Stimulated activated CD8-positive, alpha-beta memory T cell treated with anti-CD3 and anti-CD28 coated beads, Interleukin-2, amount 100 ng/mL, for 48 hours (primary cell): ENCODE data around the gene CD81.

ENCODE experiments used
- DNase-seq, 2 donors: peaks; one replicate each; pipeline ENCODE4 v3.0.0-alpha.2; 2020; ENCODE audit warnings: low read depth in 2 of 2

Gene CD81

GRCh38 chr11:2375964-2376551 is 1.1 kb upstream of the CD81 start:
- no peak for DNase-seq

- DNase-seq, result no peak
These were observed 667 bp downstream of the CD81 start for GRCh38 chr11:2377511-2378443.

- no peak for DNase-seq
These were observed 1.6 kb downstream of the CD81 start for GRCh38 chr11:2378527-2379210.

DNA sequence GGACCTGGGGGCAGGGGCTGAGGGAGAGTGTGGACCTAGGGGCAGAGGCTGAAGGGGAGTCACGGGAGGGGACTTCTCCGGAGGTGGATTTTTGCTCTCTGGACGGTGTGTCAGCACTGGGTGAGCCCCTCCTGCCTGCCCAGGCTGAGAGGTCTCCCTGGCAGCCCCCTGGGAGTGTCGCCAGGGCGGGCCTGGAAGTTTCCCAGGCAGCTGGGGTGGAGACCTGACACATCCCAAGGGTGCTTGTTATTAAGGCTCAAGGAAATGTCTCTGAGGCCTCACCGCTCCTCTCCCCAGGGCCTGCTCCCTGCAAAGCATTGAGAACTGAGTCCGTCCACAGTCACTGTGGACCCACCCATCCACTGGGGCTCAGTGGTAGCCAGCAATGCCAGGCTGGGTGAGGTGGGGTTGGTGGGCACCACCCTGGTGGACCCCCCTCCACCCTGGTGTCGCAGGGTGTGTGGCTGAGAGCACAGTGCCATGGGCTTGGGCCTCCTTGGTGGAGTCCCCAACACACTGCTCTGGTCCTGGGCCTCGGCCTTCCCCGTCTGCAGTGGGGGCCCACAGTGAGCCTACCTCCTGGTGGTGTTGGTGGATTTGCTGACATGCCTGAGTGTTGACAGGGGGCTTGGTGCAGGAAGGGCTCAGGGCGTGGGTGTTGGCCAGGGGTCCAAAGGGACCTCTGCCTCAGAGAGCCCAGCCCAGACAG is 2.5 kb downstream of the CD81 start:
- no peak for DNase-seq

DNA sequence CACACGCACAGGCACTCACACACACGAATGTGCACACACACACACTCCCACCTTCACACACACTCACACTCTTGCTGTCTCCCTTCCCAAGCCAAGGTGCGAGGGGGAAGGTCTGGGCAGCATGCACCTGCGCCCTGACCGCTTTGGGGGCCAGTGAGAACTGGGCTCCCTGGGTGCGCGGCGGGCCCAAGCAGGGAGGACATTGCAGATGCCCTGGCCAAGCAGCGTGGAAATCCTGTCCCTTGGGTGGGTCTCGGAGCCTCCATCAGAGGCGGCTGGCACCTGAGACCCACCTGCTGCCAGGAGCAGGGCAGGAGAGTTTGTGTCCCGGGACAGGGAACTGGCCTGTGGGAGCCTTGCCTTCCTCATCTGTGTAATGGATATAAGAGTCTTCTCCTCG is 3.3 kb downstream of the CD81 start:
- DNase-seq, result no peak

GRCh38 chr11:2380807-2381350 is 3.8 kb downstream of the CD81 start:
- no peak for DNase-seq

GRCh38 chr11:2381494-2382128 is 4.5 kb downstream of the CD81 start:
- no peak for DNase-seq

DNA sequence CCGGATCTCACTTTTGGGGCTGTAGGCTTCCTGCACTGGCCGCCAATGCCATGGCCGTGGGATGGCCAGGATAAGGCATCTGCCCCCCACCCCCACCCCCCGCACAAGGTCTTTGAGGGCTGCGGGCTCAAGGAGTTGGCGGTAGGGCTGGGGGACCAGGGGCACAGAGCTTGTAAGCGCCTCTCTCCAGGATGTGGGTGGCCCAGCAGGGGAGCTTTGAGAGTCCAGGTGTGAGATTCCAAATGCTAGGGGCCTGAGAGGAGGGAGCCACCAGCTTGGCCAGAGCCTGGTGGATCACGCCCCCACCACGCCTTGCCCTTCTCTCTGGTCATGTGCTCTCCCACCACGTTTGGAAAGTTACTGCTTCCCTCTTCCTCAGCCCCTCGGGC is 5.0 kb downstream of the CD81 start:
- DNase-seq, result no peak

DNA sequence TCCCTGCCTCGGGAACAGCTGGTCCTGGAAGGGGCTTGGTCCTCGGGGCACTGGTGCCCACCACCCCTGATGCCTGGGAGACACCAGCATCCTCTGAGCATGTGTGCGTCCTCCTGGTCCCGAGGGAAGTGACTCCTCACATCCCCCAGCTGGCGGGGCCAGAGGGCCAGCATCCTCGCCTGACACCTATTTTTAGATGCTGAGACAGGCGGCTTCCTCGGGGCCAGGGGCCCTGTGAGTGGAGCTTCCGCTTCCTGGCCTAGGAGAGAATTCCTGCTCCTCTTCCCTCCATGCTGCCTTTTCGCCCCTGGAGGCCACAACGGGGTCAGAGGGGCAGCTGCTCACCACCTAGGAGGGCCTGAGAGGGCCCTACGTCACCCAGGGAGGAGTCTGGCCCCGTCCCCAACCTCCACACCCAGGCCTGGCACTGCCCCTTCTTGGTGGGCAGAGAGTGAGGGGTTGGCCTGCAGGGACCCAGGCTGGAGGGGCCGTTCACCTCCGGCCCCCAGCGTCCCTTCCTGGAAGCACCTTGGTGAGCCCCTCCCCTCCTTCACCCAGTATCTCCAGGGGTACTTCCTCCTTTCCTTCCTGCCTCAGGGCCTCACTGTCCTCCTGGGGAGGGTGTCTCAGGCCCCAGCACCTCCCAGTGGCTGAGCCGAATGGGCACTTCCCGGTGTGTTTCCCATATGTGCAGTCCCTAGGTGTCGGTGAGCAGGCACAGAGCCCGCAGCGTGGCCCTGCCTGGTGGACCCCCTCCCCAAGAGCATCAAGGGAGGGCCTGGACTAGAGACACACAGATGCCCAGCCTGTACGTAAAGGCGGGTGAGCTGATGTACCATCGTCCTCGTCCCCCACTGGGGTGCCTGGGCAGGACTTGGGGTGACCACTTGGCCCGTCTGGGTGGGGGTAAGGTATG is 6.1 kb downstream of the CD81 start:
- DNase-seq, result no peak

GRCh38 chr11:2383852-2384804 is 7.0 kb downstream of the CD81 start:
- DNase-seq, result peak in 1 of 2 donors; percentile 29

DNA sequence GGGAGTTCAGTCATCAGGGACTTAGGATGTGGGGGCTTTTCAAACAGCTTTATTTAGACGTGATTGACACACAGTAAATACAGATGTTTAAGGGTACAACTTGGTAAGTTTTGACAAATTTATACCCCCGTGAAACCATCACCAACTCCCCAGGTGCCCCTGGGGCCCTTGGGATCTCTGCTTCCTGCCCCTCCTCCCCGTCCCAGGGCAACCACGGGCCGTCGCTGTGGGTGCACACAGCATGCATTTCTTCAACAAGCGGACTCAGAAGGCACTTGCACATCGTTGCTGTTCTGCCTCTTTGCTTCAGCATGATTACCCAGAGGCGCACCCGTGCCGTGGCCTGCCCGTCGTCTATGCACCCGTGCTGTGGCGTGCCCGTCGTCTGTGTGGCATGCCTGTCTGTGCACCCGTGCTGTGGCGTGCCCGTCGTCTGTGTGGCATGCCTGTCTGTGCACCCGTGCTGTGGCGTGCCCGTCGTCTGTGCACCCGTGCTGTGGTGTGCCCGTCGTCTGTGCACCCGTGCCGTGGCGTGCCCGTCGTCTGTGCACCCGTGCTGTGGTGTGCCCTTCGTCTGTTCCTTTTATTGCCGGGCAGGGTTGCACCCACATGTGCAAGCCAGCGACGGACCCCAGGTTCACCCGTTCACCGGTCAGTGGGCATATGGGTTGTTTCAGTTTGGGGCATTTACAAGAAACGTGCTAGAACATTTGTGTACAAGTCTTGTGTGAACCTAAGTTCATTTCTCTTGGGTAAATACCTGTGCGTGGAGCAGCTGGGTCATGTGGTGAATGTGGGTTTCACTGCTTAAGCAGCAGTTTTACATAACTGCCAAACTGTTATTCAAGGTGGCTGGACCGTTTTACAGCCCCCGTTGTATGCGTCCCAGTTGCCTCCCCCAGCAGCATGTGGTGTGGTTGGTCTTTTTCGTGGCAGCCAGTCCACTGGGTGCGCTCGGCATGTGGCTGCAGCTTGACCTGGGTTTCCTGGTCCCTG is 8.3 kb downstream of the CD81 start:
- DNase-seq, result no peak

DNA sequence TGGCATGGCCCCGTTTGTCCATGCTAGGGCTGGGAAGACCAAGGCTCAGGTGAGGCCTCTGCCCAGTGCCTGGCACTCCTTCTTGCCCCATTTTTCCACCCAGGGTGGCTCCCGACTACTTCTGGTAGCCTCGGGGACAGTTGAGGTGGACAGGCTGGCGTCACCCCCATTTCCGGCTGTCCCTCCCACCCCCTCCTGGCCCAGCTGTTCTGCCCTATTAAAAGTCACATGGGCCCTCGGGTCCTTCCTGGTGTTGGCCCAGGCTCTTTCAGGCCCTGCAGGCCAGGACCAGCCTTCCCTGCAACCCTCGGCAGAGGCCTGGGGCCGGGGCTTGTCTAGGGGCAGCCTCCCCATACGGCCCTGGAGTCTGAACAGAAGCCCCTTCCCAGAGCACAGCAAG is 9.5 kb downstream of the CD81 start:
- DNase-seq, result no peak

DNA sequence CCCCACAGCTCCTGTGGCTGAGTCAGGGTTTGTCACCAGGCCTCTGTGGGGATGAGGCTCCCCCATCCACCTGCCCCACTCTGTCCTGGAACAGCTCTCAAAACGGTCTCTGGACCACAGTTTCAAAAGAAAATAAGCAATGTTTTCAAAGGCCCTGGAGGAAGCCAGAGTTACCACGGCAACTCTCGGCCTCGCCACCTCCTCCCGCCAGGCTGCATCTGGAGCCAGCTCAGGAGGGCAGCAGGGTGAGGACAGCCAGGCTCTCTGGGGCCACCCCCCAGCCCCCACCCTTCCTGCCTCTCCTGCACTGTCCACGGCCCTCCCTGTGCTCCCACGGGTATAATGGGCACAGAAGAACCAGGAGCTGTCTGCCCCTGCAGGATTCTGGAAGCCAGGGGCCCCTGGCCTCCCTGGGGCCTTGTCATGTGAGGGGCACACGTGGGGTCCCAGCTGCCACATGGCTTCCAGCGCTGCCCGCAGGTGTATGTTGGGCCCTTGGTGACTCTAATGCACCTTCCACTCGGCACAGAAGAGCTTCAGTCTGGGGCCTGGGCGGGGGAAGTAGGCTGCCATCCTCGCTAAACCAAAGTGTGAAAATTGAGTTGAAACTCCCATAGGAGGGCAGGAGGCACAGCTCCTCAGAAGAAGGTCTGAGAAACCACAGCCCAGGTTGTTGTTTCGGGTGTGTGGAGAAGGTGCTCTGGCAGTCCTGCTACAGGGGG is 10.3 kb downstream of the CD81 start:
- no peak for DNase-seq

DNA sequence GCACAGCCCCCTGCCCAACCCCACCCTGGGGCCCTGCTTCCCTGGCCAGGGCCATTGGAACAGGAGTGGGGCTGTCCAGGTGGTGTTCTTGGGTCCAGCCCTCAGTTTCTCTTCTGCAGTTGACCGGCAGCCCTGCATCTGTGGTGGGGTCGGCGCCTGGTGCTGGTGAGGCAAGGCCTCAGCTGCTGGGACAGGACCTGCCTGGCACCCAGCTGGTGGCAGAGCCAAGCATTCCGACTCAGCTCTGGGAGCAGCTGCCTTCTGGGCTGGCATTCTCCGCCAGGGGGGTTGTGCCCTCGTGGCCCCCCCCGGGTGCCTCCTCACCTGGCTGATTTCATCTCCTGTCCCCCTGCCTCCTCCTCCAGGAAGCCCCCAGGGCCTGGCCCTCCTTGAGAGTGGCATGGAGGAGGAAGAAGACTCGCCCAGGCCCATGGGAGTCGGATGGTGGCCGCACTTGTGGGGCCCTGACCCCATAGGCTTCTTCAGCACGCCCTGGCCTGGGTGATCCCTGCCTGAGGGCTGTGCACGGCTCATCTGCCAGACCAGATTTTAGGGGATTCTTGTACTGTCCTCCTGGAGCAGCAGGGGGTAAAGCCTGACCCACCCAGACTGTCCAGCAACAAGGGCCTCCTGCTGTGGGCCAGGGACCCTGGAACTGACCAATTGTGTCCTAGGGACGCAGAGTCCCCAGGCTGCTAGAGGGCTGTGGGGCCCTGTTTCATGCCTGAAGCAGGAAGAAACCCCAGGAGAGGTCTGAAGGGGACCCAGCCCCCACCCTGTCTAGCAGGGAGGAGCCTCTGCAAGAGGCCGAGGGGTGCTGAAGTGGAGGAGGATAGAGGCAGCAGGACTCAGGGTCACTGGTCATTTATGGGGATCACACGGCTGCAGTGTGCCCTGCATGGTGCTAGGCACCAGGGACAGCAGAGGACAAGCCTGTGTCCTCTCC is 11.6 kb downstream of the CD81 start:
- DNase-seq, result no peak

- DNase-seq, result no peak
These were observed 12.4 kb downstream of the CD81 start for GRCh38 chr11:2389377-2390026.
